Stimulated activated CD4-positive, alpha-beta T cell treated with anti-CD3 and anti-CD28 coated beads, Interleukin-2, amount 100 ng/mL, for 4 hours (primary cell): Measurements from ENCODE around the gene MAOB.
A peak's percentile ranks its signal among the peaks of the same experiment; 100 is the strongest.
"Not testable (repeated sequence)": the region's sequence is repeated elsewhere in the genome, so short reads cannot be mapped to it uniquely, and the experiment has no call there.

Experiments used
- DNase-seq: peaks from one replicate; pipeline ENCODE4 v3.0.0-alpha.2; 2020; ENCODE audit warnings: low read depth

The MAOB gene

GRCh38 chrX:43753637-43754036, 128.6 kb downstream of the MAOB start:
- DNase-seq = no peak

DNA sequence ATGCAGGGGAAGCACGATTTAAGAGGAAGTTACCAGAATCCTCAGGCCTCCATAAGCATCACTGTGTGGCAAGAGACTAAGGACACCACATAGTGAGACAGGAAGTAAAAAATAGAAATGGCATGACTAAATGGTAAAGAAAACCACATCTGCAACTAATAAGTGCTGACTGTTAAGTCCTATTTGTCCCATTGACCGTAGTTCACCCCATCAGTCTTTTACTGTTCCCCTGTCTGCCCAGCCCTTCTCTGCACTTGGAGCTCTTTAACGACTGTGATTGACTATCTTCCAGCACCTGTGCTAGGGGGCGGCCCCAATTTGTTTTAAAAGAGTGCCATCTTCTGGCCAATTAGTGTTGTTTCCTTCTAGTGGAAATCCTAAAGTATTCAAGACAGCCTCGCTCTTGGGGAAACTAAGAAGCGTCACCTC, 132.0 kb downstream of the MAOB start:
- DNase-seq = peak; percentile 24

GRCh38 chrX:43747476-43747875, 134.8 kb downstream of the MAOB start:
- DNase-seq = no peak

GRCh38 chrX:43745938-43746721, 136.1 kb downstream of the MAOB start:
- DNase-seq = no peak

DNA sequence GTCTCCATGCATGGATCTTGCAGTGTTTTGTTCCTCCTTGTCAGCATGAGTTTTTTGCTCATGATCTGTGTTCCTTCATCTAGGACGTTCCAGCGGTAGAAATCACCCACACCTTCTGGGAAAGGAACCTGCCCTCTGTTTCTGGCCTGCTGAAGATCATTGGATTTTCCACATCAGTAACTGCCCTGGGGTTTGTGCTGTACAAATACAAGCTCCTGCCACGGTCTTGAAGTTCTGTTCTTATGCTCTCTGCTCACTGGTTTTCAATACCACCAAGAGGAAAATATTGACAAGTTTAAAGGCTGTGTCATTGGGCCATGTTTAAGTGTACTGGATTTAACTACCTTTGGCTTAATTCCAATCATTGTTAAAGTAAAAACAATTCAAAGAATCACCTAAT, 138.0 kb downstream of the MAOB start:
- DNase-seq = no peak

- no peak for DNase-seq
Measured at GRCh38 chrX:43743100-43743822, 139.0 kb downstream of the MAOB start.

GRCh38 chrX:43741843-43742573, 140.2 kb downstream of the MAOB start:
- no peak for DNase-seq

- DNase-seq = no peak
Measured at GRCh38 chrX:43735957-43736356, 146.3 kb downstream of the MAOB start.

DNA sequence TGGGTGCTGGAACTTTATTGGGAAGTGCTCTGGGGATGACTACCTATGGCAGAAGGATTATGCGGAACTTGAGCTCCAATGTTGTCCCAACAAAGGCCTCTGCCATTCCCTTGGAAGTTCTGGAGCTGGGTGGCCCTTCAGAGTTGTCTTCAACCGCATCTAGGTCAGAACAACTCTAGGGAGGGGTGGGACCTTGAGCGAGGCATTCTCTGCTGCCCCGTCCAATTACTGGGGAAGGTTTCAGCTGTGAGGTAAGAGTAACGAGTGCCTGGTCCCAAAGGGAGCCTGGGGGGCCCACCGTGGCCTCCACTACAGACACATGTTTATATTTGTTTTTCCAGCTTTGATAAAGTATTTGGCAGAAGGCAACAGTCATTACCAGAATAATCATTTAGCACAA, 146.7 kb downstream of the MAOB start:
- no peak for DNase-seq

GRCh38 chrX:43734444-43734843, 147.8 kb downstream of the MAOB start:
- no peak for DNase-seq

GRCh38 chrX:43733699-43734098, 148.6 kb downstream of the MAOB start:
- DNase-seq = no peak

DNA sequence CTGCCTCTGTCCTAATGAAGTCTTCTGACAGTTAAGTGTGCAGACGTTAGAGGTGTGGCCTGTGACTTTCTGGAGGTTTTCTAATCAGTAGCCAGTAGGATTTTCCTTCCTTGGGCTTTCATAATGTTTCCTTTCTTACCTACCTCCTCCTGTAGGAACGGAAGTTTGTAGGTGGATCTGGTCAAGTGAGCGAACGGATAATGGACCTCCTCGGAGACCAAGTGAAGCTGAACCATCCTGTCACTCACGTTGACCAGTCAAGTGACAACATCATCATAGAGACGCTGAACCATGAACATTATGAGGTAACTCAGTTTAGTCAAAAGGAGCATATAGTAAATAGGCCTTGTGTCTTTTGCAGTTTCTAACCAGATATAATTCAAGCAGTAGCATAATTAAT, 151.2 kb downstream of the MAOB start:
- DNase-seq = no peak

DNA sequence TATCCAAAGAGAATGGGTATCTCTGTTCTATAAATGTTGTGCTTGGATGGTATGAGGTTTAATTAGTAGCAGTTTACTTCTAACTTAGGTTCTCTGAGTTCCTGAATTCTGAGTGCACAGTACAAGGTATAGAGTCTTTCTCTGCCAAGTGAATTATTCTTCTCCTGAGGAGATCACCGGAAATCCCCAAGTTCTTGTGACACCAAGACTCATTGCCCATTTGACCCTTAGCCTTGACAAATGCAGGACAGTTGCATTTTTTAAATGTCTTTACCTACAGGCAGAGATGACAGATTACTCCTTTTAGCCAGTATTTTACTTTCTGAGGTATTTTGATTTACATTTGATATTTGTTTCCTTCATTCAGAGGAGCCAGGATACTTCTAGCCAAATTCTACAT, 153.3 kb downstream of the MAOB start:
- DNase-seq = no peak

DNA sequence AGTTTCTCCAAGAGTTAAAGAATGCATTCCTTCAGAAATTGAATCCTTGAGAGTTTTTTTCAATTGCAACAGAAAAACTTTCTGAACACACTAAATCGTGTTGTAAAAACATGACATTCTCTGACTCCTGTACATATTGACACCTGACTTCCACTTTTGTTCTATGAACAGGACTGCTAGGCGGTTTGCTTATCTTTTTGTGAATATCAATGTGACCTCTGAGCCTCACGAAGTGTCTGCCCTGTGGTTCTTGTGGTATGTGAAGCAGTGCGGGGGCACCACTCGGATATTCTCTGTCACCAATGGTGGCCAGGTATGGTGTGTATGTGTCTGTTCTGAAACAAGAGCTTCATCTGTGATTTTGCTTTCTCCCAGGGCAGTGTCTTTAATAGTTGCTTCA, 154.2 kb downstream of the MAOB start:
- no peak for DNase-seq

DNA sequence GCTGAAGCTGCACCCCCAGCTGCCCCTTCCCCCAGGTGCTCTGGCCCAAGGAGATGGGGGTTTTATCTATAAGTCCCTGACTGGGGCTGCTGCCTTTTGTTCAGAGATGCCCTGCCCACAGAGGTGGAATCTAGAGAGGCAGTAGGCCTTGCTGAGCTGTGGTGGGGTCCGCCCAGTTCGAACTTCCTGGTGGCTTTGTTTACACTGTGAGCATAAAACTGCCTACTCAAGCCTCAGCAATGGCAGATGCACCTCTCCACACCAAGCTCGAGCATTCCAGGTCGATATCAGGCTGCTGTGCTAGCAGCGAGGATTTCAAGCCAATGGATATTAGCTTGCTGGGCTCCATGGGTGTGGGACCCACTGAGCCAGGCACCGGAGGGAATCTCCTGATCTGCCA, 155.0 kb downstream of the MAOB start:
- not testable (repeated sequence) for DNase-seq

DNA sequence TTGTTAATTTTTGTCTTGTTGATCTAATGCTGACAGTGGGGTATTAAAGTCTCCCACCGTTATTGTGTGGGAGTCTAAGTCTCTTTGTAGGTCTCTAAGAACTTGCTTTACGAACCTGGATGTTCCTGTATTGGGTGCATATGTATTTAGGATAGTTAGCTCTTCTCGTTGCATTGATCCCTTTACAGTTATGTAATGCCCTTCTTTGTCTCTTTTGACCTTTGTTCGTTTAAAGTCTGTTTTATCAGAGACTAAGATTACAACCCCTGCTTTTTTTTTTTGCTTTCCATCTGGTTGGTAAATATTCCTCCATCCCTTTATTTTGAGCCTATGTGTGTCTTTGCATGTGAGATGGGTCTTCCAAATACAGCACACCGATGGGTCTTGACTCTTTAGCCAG, 157.0 kb downstream of the MAOB start:
- not testable (repeated sequence) for DNase-seq

DNA sequence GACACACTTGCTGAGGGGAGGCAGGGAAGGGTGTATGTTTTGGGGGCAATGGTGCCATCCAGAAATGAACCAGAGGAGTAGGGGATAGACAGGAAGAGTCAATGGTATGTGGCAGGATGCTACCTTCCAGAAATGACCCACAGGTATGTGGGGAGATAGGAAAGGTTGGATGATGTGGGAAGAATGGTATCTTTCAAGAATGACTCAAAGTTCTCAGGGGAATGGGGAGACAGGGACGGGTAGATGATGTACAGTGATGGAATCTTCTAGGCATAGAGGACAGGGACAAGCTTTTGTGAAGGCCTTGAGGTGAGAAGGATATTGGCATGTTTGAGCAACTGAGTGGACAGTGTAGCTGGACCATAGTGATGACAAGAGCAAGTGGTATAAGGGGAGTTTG, 161.3 kb downstream of the MAOB start:
- no peak for DNase-seq

DNA sequence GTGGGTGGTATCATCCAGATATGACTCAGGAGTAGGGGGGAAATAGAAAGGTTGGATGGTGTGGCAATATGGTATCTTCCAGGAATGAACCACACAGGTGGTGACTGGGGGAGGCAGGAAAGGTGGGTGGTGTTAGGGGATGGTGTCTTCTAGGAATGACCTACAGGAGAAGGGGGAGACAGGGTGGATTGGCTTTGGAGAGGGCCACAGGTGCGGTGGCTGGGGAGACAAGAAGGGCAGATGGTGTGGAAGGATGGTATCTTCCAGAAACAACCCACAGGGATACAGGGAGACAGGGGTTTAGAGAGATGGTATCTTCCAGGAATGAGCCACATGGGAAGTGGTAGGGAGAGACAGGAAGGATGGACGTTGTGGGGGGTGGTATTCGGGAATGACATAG, 162.2 kb downstream of the MAOB start:
- no peak for DNase-seq

GRCh38 chrX:43718956-43719355, 163.3 kb downstream of the MAOB start:
- DNase-seq = no peak

DNA sequence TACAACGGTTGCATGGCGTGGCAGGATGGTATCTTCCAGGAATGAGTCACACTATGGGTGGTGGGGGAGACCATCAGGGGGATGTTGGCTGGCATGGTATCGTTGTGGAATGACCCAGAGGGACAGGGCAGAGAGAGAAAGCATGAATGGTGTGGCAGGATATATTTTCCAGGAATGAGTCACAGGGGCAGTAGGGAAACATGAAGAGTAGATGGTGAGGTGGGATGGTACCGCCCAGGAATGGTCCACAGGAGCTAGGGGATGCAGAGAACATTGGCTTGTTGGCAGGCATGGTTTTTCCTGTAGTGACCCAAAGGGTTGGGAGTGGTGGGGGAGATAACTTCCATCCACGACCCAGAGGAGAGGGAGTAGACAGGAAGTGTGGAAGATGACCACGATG, 163.7 kb downstream of the MAOB start:
- no peak for DNase-seq

DNA sequence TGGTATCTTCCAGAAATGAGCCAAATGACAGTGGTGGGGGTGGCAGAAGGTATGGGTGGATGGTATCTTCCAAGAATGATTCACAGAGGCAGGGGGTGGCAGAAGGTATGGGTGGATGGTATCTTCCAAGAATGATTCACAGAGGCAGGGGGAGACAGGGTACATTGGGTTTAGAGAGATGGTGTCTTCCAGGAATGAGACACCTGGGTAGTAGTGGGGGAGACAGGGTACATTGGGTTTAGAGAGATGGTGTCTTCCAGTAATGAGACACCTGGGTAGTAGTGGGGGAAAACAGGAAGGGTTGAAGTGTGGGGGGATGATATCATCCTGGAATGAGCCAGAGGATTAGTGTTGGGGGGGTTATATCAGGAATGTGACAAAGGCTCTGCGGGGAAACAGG, 164.2 kb downstream of the MAOB start:
- no peak for DNase-seq

- DNase-seq = no peak
Measured at GRCh38 chrX:43717161-43717560, 165.1 kb downstream of the MAOB start.

- DNase-seq = no peak
Measured at GRCh38 chrX:43716696-43717095, 165.6 kb downstream of the MAOB start.
